Stimulated activated naive B cell treated with anti-CD40 and anti-IgM and Interleukin-4, amounts not matched to agents 10 μg/mL and 1 μg/mL and 100 μg/mL, for 72 hours (primary cell): ENCODE data around the gene OR51E2.

ENCODE experiments used
- ATAC-seq, 2 donors: fragments of 150-1000 bp; cut with Tn5 transposase; replicated peaks; 2 replicates each; pipeline ENCODE4 v1.10.0; 2021; ENCODE audit warnings: moderate library complexity in 1 of 2
- DNase-seq: peaks from one replicate; pipeline ENCODE4 v3.0.0; 2021
- H3K27ac Mint-ChIP-seq: one replicate; pipeline ENCODE4 v1.8.0; 2022; ENCODE audit warnings: mild to moderate bottlenecking, mixed read lengths
- H3K27me3 Mint-ChIP-seq, 2 donors: one replicate each; pipeline ENCODE4 v1.8.0; 2022; ENCODE audit warnings: mixed read lengths in 2 of 2
- H3K36me3 Mint-ChIP-seq, 2 donors: one replicate each; pipeline ENCODE4 v1.8.0; 2022; ENCODE audit warnings: mixed read lengths in 2 of 2, mild to moderate bottlenecking in 1 of 2
- H3K4me1 Mint-ChIP-seq, 2 donors: one replicate each; pipeline ENCODE4 v1.8.0; 2022; ENCODE audit warnings: mixed read lengths in 2 of 2, mild to moderate bottlenecking in 1 of 2
- H3K4me3 Mint-ChIP-seq, 2 donors: one replicate each; pipeline ENCODE4 v1.8.0; 2022; ENCODE audit warnings: mild to moderate bottlenecking in 2 of 2, mixed read lengths in 2 of 2, moderate library complexity in 1 of 2
- H3K9me3 Mint-ChIP-seq, 2 donors: one replicate each; pipeline ENCODE4 v1.8.0; 2022; ENCODE audit warnings: mixed read lengths in 2 of 2, mild to moderate bottlenecking in 1 of 2

Gene OR51E2

GRCh38 chr11:4682623-4683419 lies 14.8 kb downstream of the OR51E2 start:
- H3K27me3 Mint-ChIP-seq = peaks cover 0 to 8% of the 10 kb centered on the region in 2 donors
- no peak overlapping the region for H3K4me3 Mint-ChIP-seq
- DNase-seq = no peak

GRCh38 chr11:4680341-4680740 lies 17.3 kb downstream of the OR51E2 start:
- Mint-ChIP-seq H3K4me3 (no peak overlapping the region), H3K27ac (no peak overlapping the region), H3K4me1 (no peaks in the 10 kb centered on the region), H3K9me3 (no peaks in the 10 kb centered on the region), H3K27me3 (peaks cover 6 to 12% of the 10 kb centered on the region in 2 donors), H3K36me3 (no peaks in the 10 kb centered on the region)
- DNase-seq = no peak
- ATAC-seq = no peak

More at GRCh38 chr11:4682623-4683419, 14.8 kb downstream of the OR51E2 start:
- no peaks in the 10 kb centered on the region for H3K4me1 Mint-ChIP-seq
- H3K9me3 Mint-ChIP-seq = no peaks in the 10 kb centered on the region
- H3K36me3 Mint-ChIP-seq = no peaks in the 10 kb centered on the region
- no peak overlapping the region for H3K27ac Mint-ChIP-seq
- ATAC-seq = no peak

- H3K27me3 Mint-ChIP-seq = peaks cover 11 to 17% of the 10 kb centered on the region in 2 donors
- H3K9me3 Mint-ChIP-seq = no peaks in the 10 kb centered on the region
- no peak overlapping the region for H3K27ac Mint-ChIP-seq
- no peak overlapping the region for H3K4me3 Mint-ChIP-seq
- no peaks in the 10 kb centered on the region for H3K4me1 Mint-ChIP-seq
- DNase-seq (no peak), ATAC-seq (no peak)
- H3K36me3 Mint-ChIP-seq = no peaks in the 10 kb centered on the region
Measured at GRCh38 chr11:4677948-4678347, 19.7 kb downstream of the OR51E2 start.

GRCh38 chr11:4673781-4674180 lies 23.9 kb downstream of the OR51E2 start:
- Mint-ChIP-seq H3K4me3 (no peak overlapping the region), H3K36me3 (no peaks in the 10 kb centered on the region), H3K9me3 (no peaks in the 10 kb centered on the region), H3K27ac (no peak overlapping the region), H3K27me3 (peaks cover 14 to 15% of the 10 kb centered on the region in 2 donors), H3K4me1 (no peaks in the 10 kb centered on the region)
- DNase-seq (no peak), ATAC-seq (no peak)

GRCh38 chr11:4672470-4672869 lies 25.2 kb downstream of the OR51E2 start:
- ATAC-seq (no peak), DNase-seq (no peak)
- Mint-ChIP-seq H3K9me3 (no peaks in the 10 kb centered on the region), H3K27me3 (peaks cover 14 to 15% of the 10 kb centered on the region in 2 donors), H3K4me3 (no peak overlapping the region), H3K4me1 (no peaks in the 10 kb centered on the region), H3K36me3 (no peaks in the 10 kb centered on the region), H3K27ac (no peak overlapping the region)

GRCh38 chr11:4671741-4672140 lies 25.9 kb downstream of the OR51E2 start:
- no peaks in the 10 kb centered on the region for H3K4me1 Mint-ChIP-seq
- H3K27me3 Mint-ChIP-seq = peaks cover 14 to 15% of the 10 kb centered on the region in 2 donors
- DNase-seq (no peak), ATAC-seq (no peak)
- no peaks in the 10 kb centered on the region for H3K9me3 Mint-ChIP-seq
- no peak overlapping the region for H3K4me3 Mint-ChIP-seq
- H3K27ac Mint-ChIP-seq = no peak overlapping the region
- H3K36me3 Mint-ChIP-seq = no peaks in the 10 kb centered on the region

- Mint-ChIP-seq H3K27me3 (peaks cover 14 to 16% of the 10 kb centered on the region in 2 donors), H3K36me3 (no peaks in the 10 kb centered on the region), H3K27ac (no peak overlapping the region), H3K4me1 (no peaks in the 10 kb centered on the region), H3K4me3 (no peak overlapping the region), H3K9me3 (no peaks in the 10 kb centered on the region)
- ATAC-seq (no peak), DNase-seq (no peak)
Measured at GRCh38 chr11:4665424-4665823, 32.2 kb downstream of the OR51E2 start.

GRCh38 chr11:4664786-4665185 lies 32.9 kb downstream of the OR51E2 start:
- no peaks in the 10 kb centered on the region for H3K36me3 Mint-ChIP-seq
- H3K27me3 Mint-ChIP-seq = peaks cover 16 to 17% of the 10 kb centered on the region in 2 donors
- no peak overlapping the region for H3K4me3 Mint-ChIP-seq

GRCh38 chr11:4664183-4664582 lies 33.5 kb downstream of the OR51E2 start:
- no peak for ATAC-seq

More at GRCh38 chr11:4664786-4665185, 32.9 kb downstream of the OR51E2 start:
- H3K9me3 Mint-ChIP-seq = no peaks in the 10 kb centered on the region
- no peaks in the 10 kb centered on the region for H3K4me1 Mint-ChIP-seq
- no peak overlapping the region for H3K27ac Mint-ChIP-seq
- no peak for ATAC-seq
- DNase-seq = no peak

GRCh38 chr11:4662876-4663275 lies 34.8 kb downstream of the OR51E2 start:
- no peak overlapping the region for H3K27ac Mint-ChIP-seq
- no peak for DNase-seq
- ATAC-seq = no peak
- no peaks in the 10 kb centered on the region for H3K9me3 Mint-ChIP-seq
- H3K27me3 Mint-ChIP-seq = peaks cover 11 to 17% of the 10 kb centered on the region in 2 donors
- no peaks in the 10 kb centered on the region for H3K36me3 Mint-ChIP-seq
- no peaks in the 10 kb centered on the region for H3K4me1 Mint-ChIP-seq
- no peak overlapping the region for H3K4me3 Mint-ChIP-seq

More at GRCh38 chr11:4664183-4664582, 33.5 kb downstream of the OR51E2 start:
- no peaks in the 10 kb centered on the region for H3K4me1 Mint-ChIP-seq
- H3K27ac Mint-ChIP-seq = no peak overlapping the region
- H3K36me3 Mint-ChIP-seq = no peaks in the 10 kb centered on the region
- H3K9me3 Mint-ChIP-seq = no peaks in the 10 kb centered on the region
- H3K4me3 Mint-ChIP-seq = no peak overlapping the region
- no peak for DNase-seq
- peaks cover 12 to 17% of the 10 kb centered on the region in 2 donors for H3K27me3 Mint-ChIP-seq

GRCh38 chr11:4658629-4659445 lies 38.8 kb downstream of the OR51E2 start:
- Mint-ChIP-seq H3K36me3 (no peaks in the 10 kb centered on the region), H3K4me3 (no peak overlapping the region), H3K27me3 (peaks cover 11 to 12% of the 10 kb centered on the region in 2 donors), H3K27ac (no peak overlapping the region), H3K9me3 (no peaks in the 10 kb centered on the region), H3K4me1 (no peaks in the 10 kb centered on the region)
- ATAC-seq = no peak
- DNase-seq = no peak

- no peaks in the 10 kb centered on the region for H3K9me3 Mint-ChIP-seq
- no peak overlapping the region for H3K4me3 Mint-ChIP-seq
- ATAC-seq (no peak), DNase-seq (no peak)
- H3K27ac Mint-ChIP-seq = no peak overlapping the region
- peaks cover 5 to 12% of the 10 kb centered on the region in 2 donors for H3K27me3 Mint-ChIP-seq
- H3K36me3 Mint-ChIP-seq = no peaks in the 10 kb centered on the region
- no peaks in the 10 kb centered on the region for H3K4me1 Mint-ChIP-seq
Measured at GRCh38 chr11:4654635-4655369, 42.9 kb downstream of the OR51E2 start.

GRCh38 chr11:4647766-4648165 lies 49.9 kb downstream of the OR51E2 start:
- Mint-ChIP-seq H3K27me3 (peaks cover 14 to 22% of the 10 kb centered on the region in 2 donors), H3K9me3 (no peaks in the 10 kb centered on the region), H3K36me3 (no peaks in the 10 kb centered on the region), H3K4me1 (peaks cover 0 to 1% of the 10 kb centered on the region in 2 donors), H3K4me3 (no peak overlapping the region), H3K27ac (no peak overlapping the region)
- DNase-seq (no peak), ATAC-seq (no peak)

- Mint-ChIP-seq H3K27ac (no peak overlapping the region), H3K9me3 (no peaks in the 10 kb centered on the region), H3K27me3 (peaks cover 8 to 23% of the 10 kb centered on the region in 2 donors), H3K4me1 (peaks cover 0 to 1% of the 10 kb centered on the region in 2 donors), H3K4me3 (no peak overlapping the region), H3K36me3 (no peaks in the 10 kb centered on the region)
- ATAC-seq (no peak), DNase-seq (no peak)
Measured at GRCh38 chr11:4645974-4646373, 51.7 kb downstream of the OR51E2 start.
